HepG2 (cell line): ENCODE data around the gene ARHGAP33. TPM values are rescaled to one million over a fixed set of nuclear protein-coding genes. Genes with fewer than 3 reads are reported as not detected.

Source experiments
- ATAC-seq: fragments of 200-7000 bp; cut with Tn5 transposase; 3 replicates; pipeline ENCODE4 v1.9.1; 2020; ENCODE audit warnings: mild to moderate bottlenecking, moderate library complexity
- BruUV-seq: library from RNA; stranded (reverse); fragments of 400-500 nt; replicated peaks from 2 replicates; lab custom pipeline; 2021; lab: Mats Ljungman, UMichigan
- CTCF ChIA-PET: fragments of 300-600 bp; formaldehyde crosslinking; extraction: SDS; loops from one replicate; lab custom pipeline; 2021; ENCODE audit warnings: low total read pairs, inconsistent platforms, low intra/inter-chr PET ratio; lab: Yijun Ruan, JAX
- POLR2A ChIA-PET: fragments of 350-600 bp; sonication (Branson Sonifier 250); formaldehyde crosslinking; loops from one replicate; lab custom pipeline; 2020; ENCODE audit warnings: antibody characterized with exemption, inconsistent platforms; lab: Yijun Ruan, JAX
- DNase-seq: peaks from one replicate; pipeline ENCODE4 v3.0.0-alpha.2; 2015; ENCODE audit warnings: low spot score
- FAIRE-seq: peaks from 3 replicates; lab custom pipeline; 2011; peaks lifted over from hg19 to GRCh38; lab: Jason Lieb, UNC
- H2AFZ ChIP-seq: one replicate; pipeline ENCODE4 v1.6.1; 2011; ENCODE audit warnings: low read length, inconsistent platforms
- H3K27ac ChIP-seq: fragments of 300-600 bp; 3 replicates; pipeline ENCODE4 v1.8.0; 2011; ENCODE audit warnings: mixed run types, mild to moderate bottlenecking, mixed read lengths, low read length, inconsistent platforms; ENCODE audit not compliant: insufficient read depth; ENCODE audit errors: extremely low read length
- H3K27me3 ChIP-seq, 2 experiments: fragments of 200-600 bp in 1 of 2; 2 replicates in 1 of 2; 3 replicates in 1 of 2; pipeline versions ENCODE4 v1.6.0 to v1.8.0; 2011; ENCODE audit warnings: low read length in 2 of 2, mild to moderate bottlenecking in 2 of 2, moderate library complexity in 2 of 2, inconsistent platforms in 1 of 2; ENCODE audit not compliant: insufficient read depth in 2 of 2, control insufficient read depth in 1 of 2
- H3K36me3 ChIP-seq, 2 experiments: fragments of 200-600 bp in 1 of 2; replicated peaks in 1 of 2; 2 replicates in 1 of 2; 3 replicates in 1 of 2; pipeline versions ENCODE4 v1.5.1 to v1.8.0; 2011; ENCODE audit warnings: low read length in 2 of 2, inconsistent platforms in 1 of 2; ENCODE audit not compliant: insufficient read depth in 2 of 2, control insufficient read depth in 1 of 2
- H3K4me1 ChIP-seq: 2 replicates; pipeline ENCODE4 v1.5.1; 2012; ENCODE audit warnings: low read length, inconsistent platforms; ENCODE audit not compliant: insufficient read depth
- H3K4me2 ChIP-seq: 2 replicates; pipeline ENCODE4 v1.6.0; 2011; ENCODE audit warnings: low read depth, low read length, inconsistent platforms
- H3K4me3 ChIP-seq, 3 experiments: fragments of 200-600 bp in 1 of 3; sonication (generic), shearing (Covaris generic) in 1 of 3; replicated peaks in 1 of 3; 2 replicates each; pipeline ENCODE4 v1.5.1; 2011 to 2016; ENCODE audit warnings: low read length in 3 of 3, inconsistent platforms in 2 of 3, low read depth in 2 of 3, mild to moderate bottlenecking in 2 of 3, control low read depth in 1 of 3, mixed read lengths in 1 of 3; ENCODE audit not compliant: insufficient read depth in 1 of 3
- H3K79me2 ChIP-seq: one replicate; pipeline ENCODE4 v1.6.1; 2011; ENCODE audit warnings: low read length, inconsistent platforms; ENCODE audit not compliant: insufficient read depth
- H3K9ac ChIP-seq: 2 replicates; pipeline ENCODE4 v1.6.0; 2011; ENCODE audit warnings: mild to moderate bottlenecking, low read depth, low read length, inconsistent platforms; ENCODE audit not compliant: insufficient read depth
- H3K9me3 ChIP-seq: 2 replicates; pipeline ENCODE4 v1.5.1; 2012; ENCODE audit warnings: mild to moderate bottlenecking, low read length
- H4K20me1 ChIP-seq: 2 replicates; pipeline ENCODE4 v1.6.0; 2011; ENCODE audit warnings: inconsistent platforms, mild to moderate bottlenecking, low read length, moderate library complexity; ENCODE audit not compliant: insufficient read depth
- DMAP1 ChIP-seq: IDR thresholded peaks from 2 replicates; pipeline ENCODE4 v1.6.1; 2016
- NRL ChIP-seq: sonication (generic); formaldehyde crosslinking; IDR thresholded peaks from 2 replicates; pipeline ENCODE4 v1.5.0; 2020; ENCODE audit warnings: missing genetic modification reagents, mild to moderate bottlenecking, moderate library complexity, borderline replicate concordance
- POLR2A ChIP-seq, 2 experiments: IDR thresholded peaks; 2 replicates each; pipeline ENCODE4 v1.6.1; 2011; ENCODE audit warnings: low read depth in 2 of 2, low read length in 2 of 2, mild to moderate bottlenecking in 1 of 2, moderate library complexity in 1 of 2; ENCODE audit not compliant: insufficient read depth in 1 of 2
- RARG ChIP-seq: sonication (generic); formaldehyde crosslinking; IDR thresholded peaks from 2 replicates; pipeline ENCODE4 v1.4.0; 2020; ENCODE audit warnings: low read depth, mild to moderate bottlenecking, missing genetic modification reagents
- RBAK ChIP-seq: sonication (generic); formaldehyde crosslinking; IDR thresholded peaks from 2 replicates; pipeline ENCODE4 v1.5.1; 2020; ENCODE audit warnings: mild to moderate bottlenecking, missing genetic modification reagents
- SMAD3 ChIP-seq: sonication (generic); formaldehyde crosslinking; IDR thresholded peaks from 2 replicates; pipeline ENCODE4 v1.4.0; 2020; ENCODE audit warnings: missing genetic modification reagents
- TAF15 ChIP-seq: fragments of 200-400 bp; formaldehyde crosslinking; IDR thresholded peaks from one replicate; pipeline ENCODE4 v1.6.1; 2018; ENCODE audit warnings: mild to moderate bottlenecking, low read depth, low read length; ENCODE audit not compliant: poor library complexity, severe bottlenecking
- ZBTB21 ChIP-seq: sonication (generic); formaldehyde crosslinking; IDR thresholded peaks from 2 replicates; pipeline ENCODE4 v1.4.0; 2020; ENCODE audit warnings: missing genetic modification reagents
- ZFP1 ChIP-seq: IDR thresholded peaks from 2 replicates; pipeline ENCODE4 v1.6.1; 2016
- ZNF333 ChIP-seq: sonication (generic); formaldehyde crosslinking; IDR thresholded peaks from 2 replicates; pipeline ENCODE4 v1.4.0; 2020; ENCODE audit warnings: mild to moderate bottlenecking, missing genetic modification reagents, borderline replicate concordance
- WGBS: methylation state at CpG from one replicate; pipeline ENCODE4 v1.1.6; 2017; ENCODE audit warnings: low lambda C conversion rate; 5-methylcytosine and 5-hydroxymethylcytosine counted together
- in situ Hi-C: cut with HindIII; loops from 2 replicates; pipeline ENCODE4 v1.10.0; 2017; ENCODE audit warnings: low pct_unique_long_range_greater_than_20kb; ENCODE audit not compliant: extremely low pct_ligation_motif_present
- intact Hi-C: fragments of 100-400 bp; cut with micrococcal nuclease; formaldehyde crosslinking; loops from one replicate; pipeline ENCODE4 v1.10.0; 2022; ENCODE audit not compliant: unreplicated experiment
- polyA plus RNA-seq, 8 experiments: library from polyadenylated mRNA; depleted of rRNA in 3 of 8; stranded (reverse) in 7 of 8; unstranded in 1 of 8; fragments of >200 nt; fragmentation: Illumina TruSeq in 4 of 8; extraction: Trizol in 4 of 8; gene quantifications; 2 replicates each; pipeline versions ENCODE4 v1.2.1 to v1.2.3, GENCODE V29; 2011 to 2016; ENCODE audit warnings: low read depth in 4 of 8, missing spikeins in 1 of 8, mixed read lengths in 1 of 8; ENCODE audit not compliant: insufficient read depth in 1 of 8
- total RNA-seq, 5 experiments: library from RNA; depleted of rRNA; stranded (reverse); fragments of >200 nt; fragmentation: Illumina TruSeq; extraction: Trizol; gene quantifications; 2 replicates each; pipeline ENCODE4 v1.2.3, GENCODE V29; 2016; ENCODE audit warnings: low read depth in 1 of 5
- TF ChIP-seq, protein P1 (sequence below): sonication (generic); formaldehyde crosslinking; IDR thresholded peaks from 2 replicates; pipeline ENCODE4 v1.4.0; 2020; ENCODE audit warnings: missing genetic modification reagents; ENCODE audit errors: not compliant biosample characterization
- TF ChIP-seq, protein P2 (sequence below): sonication (generic); formaldehyde crosslinking; IDR thresholded peaks from 2 replicates; pipeline ENCODE4 v1.5.0; 2020; ENCODE audit warnings: missing genetic modification reagents
- TF ChIP-seq, protein P3 (sequence below): IDR thresholded peaks from 2 replicates; pipeline ENCODE4 v1.6.1; 2018; ENCODE audit warnings: missing genetic modification reagents
- TF ChIP-seq, protein P4 (sequence below): sonication (generic); formaldehyde crosslinking; IDR thresholded peaks from 2 replicates; pipeline ENCODE4 v1.5.1; 2020; ENCODE audit warnings: mild to moderate bottlenecking, missing genetic modification reagents, moderate library complexity
- TF ChIP-seq, protein P5 (sequence below): sonication (generic); formaldehyde crosslinking; IDR thresholded peaks from 2 replicates; pipeline ENCODE4 v1.4.0; 2020; ENCODE audit warnings: mild to moderate bottlenecking, missing genetic modification reagents

Gene ARHGAP33
- total and polyA plus RNA-seq, 2 of the 13 experiments (the other 11 are each of a cell fraction or from before 2014, with no cell fraction given): 1.3 to 2.7 TPM

DNA sequence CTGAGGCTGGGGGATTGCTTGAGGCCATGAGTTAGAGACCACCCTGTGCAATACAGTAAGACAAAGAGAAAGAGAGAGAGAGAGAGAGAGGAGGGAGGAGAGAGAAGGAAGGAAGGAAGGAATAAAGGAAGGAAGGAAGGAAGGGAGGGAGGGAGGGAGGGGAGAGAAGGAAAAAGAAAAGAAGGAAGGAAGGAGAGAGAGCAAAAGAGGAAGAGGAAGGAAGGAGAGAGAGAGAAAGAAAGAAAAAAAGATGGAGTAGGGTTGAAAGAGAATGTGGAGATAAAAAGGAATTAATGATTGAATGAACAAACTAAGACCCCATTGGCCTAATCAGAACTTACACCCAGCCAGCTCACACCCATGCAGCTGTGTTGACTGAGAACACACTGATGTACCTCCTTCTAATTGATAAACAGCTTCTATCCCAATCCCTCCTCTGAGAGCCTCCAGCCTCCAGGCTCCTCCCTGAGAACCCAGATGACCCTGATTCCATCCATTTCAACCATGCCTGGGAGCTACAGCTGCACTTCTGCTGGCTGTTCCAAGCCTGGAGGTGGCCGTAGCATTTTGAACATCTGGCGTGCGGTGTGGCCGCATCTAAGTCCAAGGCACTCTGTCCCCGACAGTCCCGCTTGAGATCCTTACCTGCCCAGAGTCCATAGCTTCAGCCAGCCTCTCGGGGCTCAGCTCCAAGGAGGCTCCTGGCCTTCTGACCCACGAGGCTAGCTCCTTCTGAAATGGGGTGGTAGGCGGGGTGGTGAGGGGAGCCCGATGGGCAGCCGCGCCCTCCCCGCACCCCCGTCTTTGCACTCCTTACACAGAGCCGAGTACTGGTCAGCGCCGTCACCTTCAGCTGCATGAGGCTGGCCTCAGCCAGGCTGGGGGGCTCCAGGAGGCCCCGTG, 36.2 kb downstream of the ARHGAP33 start:
- DNase-seq (no peak), FAIRE-seq (peak; percentile 67), ATAC-seq (peak; percentile 62)
- Histone ChIP-seq H3K27me3 (no peaks in the 10 kb centered on the region; a peak in 1 of 5 replicates), H4K20me1 (no peaks in the 10 kb centered on the region), H3K4me3 (peak overlapping the region; percentile 86 to 98 (median 91)), H3K9me3 (no peaks in the 10 kb centered on the region), H3K79me2 (peaks cover 17% of the 10 kb centered on the region), H3K27ac (peak overlapping the region; percentile 79), H2AFZ (no peak overlapping the region), H3K9ac (peak overlapping the region; percentile 79), H3K4me2 (peak overlapping the region; percentile 92), H3K4me1 (peaks cover 43% of the 10 kb centered on the region), H3K36me3 (peaks cover under 1 to 5% of the 10 kb centered on the region in 2 experiments; a peak in 3 of 5 replicates)
- CTCF ChIA-PET: no interaction called here
- in situ Hi-C loops: loop anchor here (10.0 kb wide), 1 partner anchor 117 kb away; no protein-coding TSS in a partner anchor
- POLR2A ChIA-PET: interaction anchor here (0.6 to 2.3 kb wide), 10 partner anchors 11 to 150 kb away, joined by 3 to 14 read pairs (median 5); partner anchors contain the start of genes LIN37, PSENEN and U2AF1L4
- BruUV-seq: no TSS peak
- intact Hi-C loops: loop anchor here (1.0 to 10.0 kb wide), 4 partner anchors 34 to 120 kb away; partner anchors contain the start of gene ARHGAP33
- WGBS: 0% methylated on average over 2 of the region's 18 CpGs
- TF ChIP-seq, protein P1, sequence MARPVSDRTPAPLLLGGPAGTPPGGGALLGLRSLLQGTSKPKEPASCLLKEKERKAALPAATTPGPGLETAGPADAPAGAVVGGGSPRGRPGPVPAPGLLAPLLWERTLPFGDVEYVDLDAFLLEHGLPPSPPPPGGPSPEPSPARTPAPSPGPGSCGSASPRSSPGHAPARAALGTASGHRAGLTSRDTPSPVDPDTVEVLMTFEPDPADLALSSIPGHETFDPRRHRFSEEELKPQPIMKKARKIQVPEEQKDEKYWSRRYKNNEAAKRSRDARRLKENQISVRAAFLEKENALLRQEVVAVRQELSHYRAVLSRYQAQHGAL (CRISPR knock-in tag): no peak
- TF ChIP-seq SMAD3 (0 out of 2 replicates have a peak, but pooled peaks have one; percentile 24), RARG (CRISPR knock-in tag) (no peak), ZBTB21 (CRISPR knock-in tag) (no peak), DMAP1 (CRISPR knock-in tag) (0 out of 2 replicates have a peak, but pooled peaks have one; percentile 7), ZNF333 (no peak), RBAK (CRISPR knock-in tag) (no peak), TAF15 (peak; percentile 20), NRL (peak; percentile 38; the same call in 1 of the 2 replicates), POLR2A (IDR thresholded peaks at IDR 0.05; ENCODE audit: insufficient read depth in 1 of 2, low read depth in 2 of 2, low read length in 2 of 2) (peak in 1 of 2 experiments; percentile 39; a peak in 1 of 4 replicates), ZFP1 (no peak)
- TF ChIP-seq, protein P2, sequence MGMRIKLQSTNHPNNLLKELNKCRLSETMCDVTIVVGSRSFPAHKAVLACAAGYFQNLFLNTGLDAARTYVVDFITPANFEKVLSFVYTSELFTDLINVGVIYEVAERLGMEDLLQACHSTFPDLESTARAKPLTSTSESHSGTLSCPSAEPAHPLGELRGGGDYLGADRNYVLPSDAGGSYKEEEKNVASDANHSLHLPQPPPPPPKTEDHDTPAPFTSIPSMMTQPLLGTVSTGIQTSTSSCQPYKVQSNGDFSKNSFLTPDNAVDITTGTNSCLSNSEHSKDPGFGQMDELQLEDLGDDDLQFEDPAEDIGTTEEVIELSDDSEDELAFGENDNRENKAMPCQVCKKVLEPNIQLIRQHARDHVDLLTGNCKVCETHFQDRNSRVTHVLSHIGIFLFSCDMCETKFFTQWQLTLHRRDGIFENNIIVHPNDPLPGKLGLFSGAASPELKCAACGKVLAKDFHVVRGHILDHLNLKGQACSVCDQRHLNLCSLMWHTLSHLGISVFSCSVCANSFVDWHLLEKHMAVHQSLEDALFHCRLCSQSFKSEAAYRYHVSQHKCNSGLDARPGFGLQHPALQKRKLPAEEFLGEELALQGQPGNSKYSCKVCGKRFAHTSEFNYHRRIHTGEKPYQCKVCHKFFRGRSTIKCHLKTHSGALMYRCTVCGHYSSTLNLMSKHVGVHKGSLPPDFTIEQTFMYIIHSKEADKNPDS (CRISPR knock-in tag): no peak
- TF ChIP-seq, protein P3, sequence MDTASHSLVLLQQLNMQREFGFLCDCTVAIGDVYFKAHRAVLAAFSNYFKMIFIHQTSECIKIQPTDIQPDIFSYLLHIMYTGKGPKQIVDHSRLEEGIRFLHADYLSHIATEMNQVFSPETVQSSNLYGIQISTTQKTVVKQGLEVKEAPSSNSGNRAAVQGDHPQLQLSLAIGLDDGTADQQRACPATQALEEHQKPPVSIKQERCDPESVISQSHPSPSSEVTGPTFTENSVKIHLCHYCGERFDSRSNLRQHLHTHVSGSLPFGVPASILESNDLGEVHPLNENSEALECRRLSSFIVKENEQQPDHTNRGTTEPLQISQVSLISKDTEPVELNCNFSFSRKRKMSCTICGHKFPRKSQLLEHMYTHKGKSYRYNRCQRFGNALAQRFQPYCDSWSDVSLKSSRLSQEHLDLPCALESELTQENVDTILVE (CRISPR knock-in tag): no peak
- TF ChIP-seq, protein P4, sequence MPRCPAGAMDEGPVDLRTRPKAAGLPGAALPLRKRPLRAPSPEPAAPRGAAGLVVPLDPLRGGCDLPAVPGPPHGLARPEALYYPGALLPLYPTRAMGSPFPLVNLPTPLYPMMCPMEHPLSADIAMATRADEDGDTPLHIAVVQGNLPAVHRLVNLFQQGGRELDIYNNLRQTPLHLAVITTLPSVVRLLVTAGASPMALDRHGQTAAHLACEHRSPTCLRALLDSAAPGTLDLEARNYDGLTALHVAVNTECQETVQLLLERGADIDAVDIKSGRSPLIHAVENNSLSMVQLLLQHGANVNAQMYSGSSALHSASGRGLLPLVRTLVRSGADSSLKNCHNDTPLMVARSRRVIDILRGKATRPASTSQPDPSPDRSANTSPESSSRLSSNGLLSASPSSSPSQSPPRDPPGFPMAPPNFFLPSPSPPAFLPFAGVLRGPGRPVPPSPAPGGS (CRISPR knock-in tag): peak; percentile 6; the same call in 1 of the 2 replicates
- TF ChIP-seq, protein P5, sequence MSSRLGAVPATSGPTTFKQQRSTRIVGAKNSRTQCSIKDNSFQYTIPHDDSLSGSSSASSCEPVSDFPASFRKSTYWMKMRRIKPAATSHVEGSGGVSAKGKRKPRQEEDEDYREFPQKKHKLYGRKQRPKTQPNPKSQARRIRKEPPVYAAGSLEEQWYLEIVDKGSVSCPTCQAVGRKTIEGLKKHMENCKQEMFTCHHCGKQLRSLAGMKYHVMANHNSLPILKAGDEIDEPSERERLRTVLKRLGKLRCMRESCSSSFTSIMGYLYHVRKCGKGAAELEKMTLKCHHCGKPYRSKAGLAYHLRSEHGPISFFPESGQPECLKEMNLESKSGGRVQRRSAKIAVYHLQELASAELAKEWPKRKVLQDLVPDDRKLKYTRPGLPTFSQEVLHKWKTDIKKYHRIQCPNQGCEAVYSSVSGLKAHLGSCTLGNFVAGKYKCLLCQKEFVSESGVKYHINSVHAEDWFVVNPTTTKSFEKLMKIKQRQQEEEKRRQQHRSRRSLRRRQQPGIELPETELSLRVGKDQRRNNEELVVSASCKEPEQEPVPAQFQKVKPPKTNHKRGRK (CRISPR knock-in tag): peak; percentile 48; the same call in 1 of the 2 replicates
